Urothelium cell line (cell line): ENCODE measurements around the gene HS6ST2.

Experiments
- DNase-seq: peaks from one replicate; pipeline ENCODE4 v3.0.0; 2011; ENCODE audit warnings: low spot score, mixed read lengths
- FAIRE-seq: peaks from 2 replicates; lab custom pipeline; 2011; peaks lifted over from hg19 to GRCh38; lab: Jason Lieb, UNC

HS6ST2 gene

DNA sequence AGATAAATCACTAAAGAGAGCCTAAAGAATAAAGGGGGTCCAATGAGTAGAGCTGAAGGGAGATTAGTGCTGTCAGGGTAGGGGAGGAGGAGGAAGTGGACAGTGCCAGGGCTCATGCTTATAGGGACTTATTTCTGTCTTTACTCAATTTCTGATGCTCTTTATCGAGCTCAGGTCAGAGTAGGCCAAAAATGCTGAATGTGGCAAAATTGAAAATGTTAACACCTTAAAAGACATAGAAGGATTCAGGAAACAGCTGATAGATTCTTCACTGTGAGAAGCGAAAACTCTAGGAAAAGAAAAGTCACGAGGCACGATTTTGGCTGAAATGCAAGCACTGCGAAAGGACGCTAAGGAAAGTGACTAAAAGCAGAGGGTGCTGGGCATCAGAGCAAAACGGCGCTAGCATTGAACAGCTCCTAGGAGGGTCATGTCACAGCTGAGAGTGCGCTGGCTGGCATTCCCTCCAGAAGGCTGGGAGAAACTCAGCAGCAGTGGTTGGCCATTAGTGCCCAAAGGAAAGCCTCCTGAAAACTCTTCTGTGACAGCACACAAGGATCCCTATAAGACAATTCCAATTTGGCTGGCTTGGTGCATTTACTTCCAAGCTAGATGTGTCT, 150.9 kb downstream of the HS6ST2 start:
- no peak for FAIRE-seq
- DNase-seq, result no peak

DNA sequence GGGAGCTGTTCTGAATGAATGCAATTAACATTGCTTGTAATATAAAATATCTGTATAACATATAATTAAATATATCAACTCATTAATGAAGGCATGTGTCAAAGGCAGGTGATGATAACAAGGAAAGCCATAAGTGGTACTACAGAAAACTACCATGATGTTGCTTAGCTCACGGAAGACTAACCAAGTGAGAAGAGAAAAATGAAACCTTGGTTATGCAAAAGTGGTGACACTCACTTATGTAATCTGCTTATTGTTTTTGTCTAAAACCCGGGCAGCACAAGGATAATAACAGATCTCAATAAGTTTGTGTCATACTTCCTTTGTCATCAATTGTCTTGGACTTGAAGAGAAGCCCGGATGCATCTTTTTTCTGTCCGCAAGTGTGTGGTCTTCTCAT, 156.4 kb downstream of the HS6ST2 start:
- DNase-seq, result no peak
- no peak for FAIRE-seq

DNA sequence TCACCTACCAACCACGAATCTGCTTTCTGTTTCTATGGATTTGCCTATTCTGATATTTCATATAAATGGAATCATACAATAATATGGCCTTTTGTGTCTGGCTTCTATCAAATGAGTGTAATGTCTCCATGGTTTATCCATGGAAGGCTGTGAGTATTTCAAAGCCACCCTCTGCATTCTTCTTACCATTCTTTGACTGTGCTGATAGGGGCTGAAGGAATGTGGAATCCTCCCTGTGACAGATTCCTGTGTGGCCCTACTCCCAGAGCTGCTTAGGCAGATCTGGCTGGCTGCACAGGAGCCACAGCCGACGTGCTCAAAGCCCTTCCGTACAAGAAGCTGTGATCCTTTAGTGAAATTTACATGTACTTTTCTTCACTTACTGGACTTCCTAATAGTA, 163.2 kb downstream of the HS6ST2 start:
- DNase-seq (no peak), FAIRE-seq (no peak)

DNA sequence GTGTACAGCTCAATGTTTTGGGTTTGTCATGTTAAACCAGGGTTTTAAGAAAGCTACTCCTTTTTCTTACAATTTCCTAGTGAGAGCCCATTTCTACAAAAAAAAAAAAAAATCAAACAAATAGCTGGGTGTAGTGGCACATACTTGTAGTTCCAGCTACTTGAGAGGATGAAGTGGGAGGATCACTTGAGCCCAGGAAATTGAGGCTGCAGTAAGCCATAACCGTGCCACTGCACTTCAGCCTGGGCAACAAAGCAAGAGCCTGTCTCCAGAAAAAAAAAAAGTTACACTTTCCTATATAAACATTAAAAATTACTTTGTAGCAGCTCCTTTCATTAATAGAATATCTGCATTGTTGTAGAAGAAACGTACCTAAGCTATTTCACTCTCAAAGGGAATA, 166.7 kb downstream of the HS6ST2 start:
- no peak for FAIRE-seq

GRCh38 chrX:132790329-132790728, 168.1 kb downstream of the HS6ST2 start:
- no peak for DNase-seq
- no peak for FAIRE-seq

More for the DNA sequence above, 166.7 kb downstream of the HS6ST2 start:
- DNase-seq, result no peak

GRCh38 chrX:132786217-132786616, 172.2 kb downstream of the HS6ST2 start:
- DNase-seq, result peak; percentile 17
- FAIRE-seq, result no peak

DNA sequence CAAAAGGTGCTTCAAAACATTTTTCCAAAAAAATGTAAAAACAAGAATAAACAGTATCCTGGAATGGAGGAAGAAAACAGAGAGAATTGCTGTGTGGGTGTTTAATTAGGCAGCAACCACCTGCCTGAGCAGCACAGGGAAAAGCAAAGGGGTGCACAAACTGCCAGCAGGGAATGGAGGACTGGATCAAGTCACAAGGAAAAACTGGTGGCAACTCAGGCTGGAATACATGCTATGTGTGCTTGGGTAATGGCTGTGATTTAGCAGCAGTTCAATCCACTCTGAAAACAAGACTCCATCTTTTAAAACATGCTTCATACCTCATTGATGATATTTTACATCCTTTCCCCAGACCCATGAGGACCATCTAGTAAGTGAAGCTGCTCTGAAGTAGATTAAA, 179.5 kb downstream of the HS6ST2 start:
- no peak for DNase-seq
- FAIRE-seq, result no peak

DNA sequence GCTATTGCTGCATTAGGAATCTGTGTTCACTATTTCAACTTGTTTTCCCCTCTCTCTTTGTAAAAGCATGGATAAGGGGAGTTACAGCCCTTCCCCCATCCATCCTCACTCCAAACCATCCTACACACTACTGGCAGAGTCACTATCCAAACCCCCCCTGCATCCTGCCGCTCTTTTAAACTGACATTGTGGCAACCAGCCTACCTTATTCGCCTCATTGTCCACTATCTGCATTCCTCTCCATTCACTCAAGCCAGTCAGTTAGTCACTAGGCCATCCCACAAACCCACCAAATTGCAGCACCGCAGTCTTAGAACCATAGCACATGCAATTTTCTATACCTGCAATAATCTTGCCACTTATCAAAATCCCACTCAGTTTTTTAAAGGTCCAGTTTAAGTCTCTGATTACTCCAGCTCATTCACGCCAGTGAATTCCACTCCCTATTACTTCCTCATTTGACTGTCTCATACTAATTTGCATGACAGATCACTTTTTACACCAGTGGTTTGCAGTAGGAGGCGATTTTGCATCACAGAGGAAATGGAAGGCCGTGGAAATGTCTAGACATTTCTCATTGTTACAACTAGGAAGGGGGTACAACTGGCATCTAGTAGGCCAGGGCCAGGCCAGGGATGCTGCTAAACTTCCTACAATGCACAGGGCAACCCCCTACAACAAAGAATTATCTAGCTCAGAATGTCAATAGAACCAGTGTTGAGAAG, 181.8 kb downstream of the HS6ST2 start:
- DNase-seq (no peak), FAIRE-seq (no peak)

GRCh38 chrX:132775263-132775823, 183.1 kb downstream of the HS6ST2 start:
- DNase-seq (no peak), FAIRE-seq (no peak)

DNA sequence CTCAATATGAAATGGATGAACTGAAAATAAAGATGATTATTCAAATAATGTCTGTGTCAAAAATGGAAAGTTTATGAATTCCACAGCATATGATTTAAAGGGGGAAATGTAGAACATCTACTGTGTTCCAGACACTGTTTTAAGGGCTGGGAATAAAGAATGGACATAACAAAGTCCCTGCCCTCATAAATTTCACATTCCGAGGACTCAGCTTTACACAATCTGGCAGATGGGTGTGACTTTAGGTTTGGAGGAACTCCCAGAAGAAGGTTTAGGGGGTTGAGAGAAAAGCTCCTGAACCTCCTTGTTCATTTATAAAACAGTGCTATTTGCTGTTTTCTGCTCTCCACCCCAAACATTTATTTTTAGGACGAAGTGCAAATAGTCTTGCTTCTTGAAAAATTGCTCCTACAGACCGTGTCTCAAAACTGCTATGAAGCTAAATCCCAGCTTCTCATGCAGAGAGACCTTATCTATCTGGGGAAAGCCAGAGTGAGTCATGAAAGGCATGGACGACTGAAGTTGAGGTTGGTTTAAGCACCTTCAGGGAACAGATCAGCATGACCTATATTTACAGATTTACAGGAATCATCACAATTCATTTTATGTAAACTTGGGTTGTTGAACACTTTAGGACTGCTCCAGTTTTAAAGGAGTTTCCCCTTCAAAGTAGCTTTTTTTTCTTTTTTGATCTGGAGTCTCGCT, 184.3 kb downstream of the HS6ST2 start:
- no peak for DNase-seq
- FAIRE-seq, result no peak

GRCh38 chrX:132769609-132770008, 188.8 kb downstream of the HS6ST2 start:
- no peak for FAIRE-seq
- DNase-seq, result no peak

- no peak for DNase-seq
- FAIRE-seq, result no peak
Observed at GRCh38 chrX:132766452-132766851, 192.0 kb downstream of the HS6ST2 start.

GRCh38 chrX:132763528-132763927, 194.9 kb downstream of the HS6ST2 start:
- DNase-seq (no peak), FAIRE-seq (no peak)

- DNase-seq (no peak), FAIRE-seq (no peak)
Observed at GRCh38 chrX:132758759-132759158, 199.7 kb downstream of the HS6ST2 start.

GRCh38 chrX:132757066-132757623, 201.3 kb downstream of the HS6ST2 start:
- FAIRE-seq (no peak), DNase-seq (no peak)

GRCh38 chrX:132756439-132756838, 202.0 kb downstream of the HS6ST2 start:
- DNase-seq (no peak), FAIRE-seq (no peak)

- FAIRE-seq (no peak), DNase-seq (no peak)
Observed at GRCh38 chrX:132751063-132751690, 207.3 kb downstream of the HS6ST2 start.

DNA sequence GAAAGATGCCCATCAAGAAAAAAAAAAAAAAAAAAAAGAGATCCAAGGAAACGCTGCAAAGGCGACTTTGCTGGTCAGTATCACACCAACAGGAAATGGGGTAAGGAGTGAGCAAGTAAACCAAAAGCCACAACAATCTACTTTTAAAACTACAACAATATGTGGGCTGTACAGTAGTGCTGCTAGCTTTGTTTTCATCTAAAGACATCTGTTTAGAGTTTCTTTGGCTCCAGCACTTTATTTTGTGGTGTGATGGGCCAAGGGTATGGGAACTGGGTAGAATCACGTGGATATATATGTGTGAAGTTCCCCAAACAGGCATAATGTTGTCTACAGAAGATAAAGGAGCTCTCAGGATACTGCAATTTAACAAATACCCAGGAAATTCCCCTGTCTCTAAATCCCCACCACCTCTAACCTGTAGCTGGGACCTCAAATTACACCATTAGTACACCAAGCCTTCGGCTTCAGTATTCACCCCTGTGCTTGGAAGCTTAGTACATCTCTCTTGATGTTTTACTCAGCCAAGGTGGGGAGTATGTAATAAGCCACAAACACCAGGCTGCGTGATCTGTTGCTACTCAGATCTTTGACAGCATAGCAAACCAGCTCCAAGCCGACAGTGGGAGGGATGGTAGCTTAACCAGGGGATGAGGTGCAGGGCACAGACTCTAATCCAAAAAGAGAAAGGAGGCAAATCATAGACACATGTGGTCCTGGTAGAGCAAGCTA, 207.9 kb downstream of the HS6ST2 start:
- FAIRE-seq, result no peak
- DNase-seq, result no peak

DNA sequence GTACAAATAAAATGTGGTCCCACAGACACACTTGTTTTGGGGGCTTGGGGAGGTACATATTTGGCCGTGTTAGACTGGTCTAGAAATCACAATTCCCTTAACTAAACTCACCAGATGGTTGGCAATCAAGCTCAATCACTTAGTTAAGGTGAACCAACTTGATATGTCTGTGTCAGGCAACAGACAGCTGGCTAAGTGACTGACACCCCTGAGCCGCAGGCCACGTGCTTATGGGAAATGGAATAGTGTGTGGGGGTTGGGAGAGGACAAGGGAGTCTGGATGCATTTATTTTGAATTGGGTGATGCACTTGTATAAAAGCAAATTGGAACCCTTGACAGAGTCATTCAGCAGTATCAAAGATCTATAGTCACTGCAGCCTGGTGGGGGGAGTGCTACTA, 209.0 kb downstream of the HS6ST2 start:
- FAIRE-seq, result no peak
- no peak for DNase-seq

DNA sequence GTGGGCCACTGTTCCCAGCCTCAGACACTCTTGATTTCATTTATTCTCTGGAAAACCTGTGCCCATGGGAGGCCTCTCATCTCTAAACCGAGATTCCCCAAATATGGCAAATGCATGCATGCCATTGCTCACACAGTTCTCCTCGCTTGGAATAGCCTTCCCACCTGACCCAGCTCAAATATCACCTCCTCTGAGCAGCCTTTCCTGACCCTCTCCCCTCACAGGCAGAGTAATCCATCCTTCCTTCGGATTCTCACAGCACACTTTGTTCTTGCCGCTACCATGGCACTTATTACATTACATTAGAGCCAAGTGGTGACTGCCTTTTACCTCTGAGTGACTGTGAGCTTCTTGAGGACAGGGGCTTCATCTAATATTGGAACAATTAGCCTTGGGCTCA, 209.5 kb downstream of the HS6ST2 start:
- FAIRE-seq (no peak), DNase-seq (no peak)
